ENCODE results near the gene PTBP1. TPM values are rescaled to one million over a fixed set of nuclear protein-coding genes. Genes with fewer than 3 reads are reported as not detected.

PTBP1 gene
- total RNA-seq, 1 experiment from 2014 or later, result 510 TPM

- Histone ChIP-seq H3K36me3 (ENCODE audit: control insufficient read depth, insufficient read depth, low read length) (peaks cover 18% of the 10 kb centered on the region), H3K4me1 (peaks cover 18% of the 10 kb centered on the region), H3K9me3 (no peaks in the 10 kb centered on the region), H3K27me3 (replicated peaks; ENCODE audit: control insufficient read depth, insufficient read depth, low read length) (no peaks in the 10 kb centered on the region), H3K4me3 (ENCODE audit: low read depth, low read length) (no peak overlapping the region)
- H3K9me3 Mint-ChIP-seq (ENCODE audit: unreplicated experiment), result no peaks in the 10 kb centered on the region
- H3K27ac Mint-ChIP-seq (ENCODE audit: unreplicated experiment), result no peak overlapping the region
- TF ChIP-seq, protein P1, sequence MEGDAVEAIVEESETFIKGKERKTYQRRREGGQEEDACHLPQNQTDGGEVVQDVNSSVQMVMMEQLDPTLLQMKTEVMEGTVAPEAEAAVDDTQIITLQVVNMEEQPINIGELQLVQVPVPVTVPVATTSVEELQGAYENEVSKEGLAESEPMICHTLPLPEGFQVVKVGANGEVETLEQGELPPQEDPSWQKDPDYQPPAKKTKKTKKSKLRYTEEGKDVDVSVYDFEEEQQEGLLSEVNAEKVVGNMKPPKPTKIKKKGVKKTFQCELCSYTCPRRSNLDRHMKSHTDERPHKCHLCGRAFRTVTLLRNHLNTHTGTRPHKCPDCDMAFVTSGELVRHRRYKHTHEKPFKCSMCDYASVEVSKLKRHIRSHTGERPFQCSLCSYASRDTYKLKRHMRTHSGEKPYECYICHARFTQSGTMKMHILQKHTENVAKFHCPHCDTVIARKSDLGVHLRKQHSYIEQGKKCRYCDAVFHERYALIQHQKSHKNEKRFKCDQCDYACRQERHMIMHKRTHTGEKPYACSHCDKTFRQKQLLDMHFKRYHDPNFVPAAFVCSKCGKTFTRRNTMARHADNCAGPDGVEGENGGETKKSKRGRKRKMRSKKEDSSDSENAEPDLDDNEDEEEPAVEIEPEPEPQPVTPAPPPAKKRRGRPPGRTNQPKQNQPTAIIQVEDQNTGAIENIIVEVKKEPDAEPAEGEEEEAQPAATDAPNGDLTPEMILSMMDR (IDR thresholded peaks at IDR 0.05; ENCODE audit: insufficient read depth in 1 of 2, low read depth in 1 of 2, low read length in 1 of 2, severe bottlenecking in 1 of 2, unreplicated experiment in 1 of 2), result no peak
- DNase-seq, result no peak
- intact Hi-C loops (cut with micrococcal nuclease; ENCODE audit: unreplicated experiment), result no loop called here
- POLR2A ChIA-PET, result no interaction called here
- CTCF ChIA-PET, result no interaction called here
- H3K27me3 Mint-ChIP-seq (ENCODE audit: insufficient read depth, unreplicated experiment), result no peaks in the 10 kb centered on the region
- H3K4me1 Mint-ChIP-seq (ENCODE audit: low read depth, unreplicated experiment), result peaks cover 7% of the 10 kb centered on the region
- BruUV-seq (replicated peaks), result no TSS peak
- H3K4me3 Mint-ChIP-seq (ENCODE audit: unreplicated experiment), result no peak overlapping the region
- H3K36me3 Mint-ChIP-seq (ENCODE audit: insufficient read depth, unreplicated experiment), result peaks cover 97% of the 10 kb centered on the region
These were observed 7.9 kb downstream of the PTBP1 start for GRCh38 chr19:805166-805551.

DNA sequence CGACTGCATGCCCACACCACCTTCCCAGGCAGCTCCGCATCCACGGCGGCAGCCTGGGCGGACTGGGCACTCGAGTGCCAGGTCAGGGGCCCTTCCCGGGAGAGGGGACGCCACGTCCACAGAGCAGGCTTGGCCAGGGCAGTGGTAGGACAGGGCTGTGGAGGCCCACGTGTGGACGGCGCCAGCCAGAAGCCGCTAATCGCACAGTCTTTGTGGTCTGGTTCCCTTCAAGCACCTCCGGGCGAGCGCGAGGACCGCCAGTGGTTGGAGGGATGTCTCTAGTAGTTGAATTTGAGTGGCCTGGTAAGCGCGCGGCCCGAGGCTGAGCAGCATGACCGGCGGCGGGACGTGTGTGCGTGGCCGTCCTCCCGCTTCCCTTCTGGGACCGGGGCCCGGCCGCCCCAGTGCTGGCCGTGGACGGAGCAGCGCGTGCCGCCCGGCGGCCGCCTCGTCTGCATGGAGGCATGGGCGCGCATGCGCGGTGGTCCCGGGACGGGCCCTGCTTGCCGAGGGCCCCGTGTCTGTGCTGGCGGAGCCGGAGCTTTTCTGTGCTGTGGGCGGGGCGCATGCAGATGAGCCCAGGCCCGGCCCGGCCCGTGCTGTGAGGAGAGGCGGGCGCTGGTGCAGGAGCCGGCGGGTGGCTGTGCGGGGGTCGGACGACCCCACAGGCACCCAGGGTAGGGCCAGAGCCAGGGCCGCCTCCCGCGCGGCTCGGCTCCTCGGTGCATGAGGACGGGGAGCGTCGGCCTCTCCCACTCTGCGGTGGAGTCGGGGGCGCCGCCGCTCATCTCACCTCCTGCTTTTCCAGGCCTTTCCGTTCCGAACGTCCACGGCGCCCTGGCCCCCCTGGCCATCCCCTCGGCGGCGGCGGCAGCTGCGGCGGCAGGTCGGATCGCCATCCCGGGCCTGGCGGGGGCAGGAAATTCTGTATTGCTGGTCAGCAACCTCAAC is 8.6 kb downstream of the PTBP1 start:
- no TSS peak for BruUV-seq (replicated peaks)
- CTCF ChIA-PET, result no interaction called here
- Mint-ChIP-seq H3K9me3 (ENCODE audit: unreplicated experiment) (no peaks in the 10 kb centered on the region), H3K36me3 (ENCODE audit: insufficient read depth, unreplicated experiment) (peaks cover 97% of the 10 kb centered on the region), H3K27ac (ENCODE audit: unreplicated experiment) (no peak overlapping the region), H3K27me3 (ENCODE audit: insufficient read depth, unreplicated experiment) (no peaks in the 10 kb centered on the region), H3K4me1 (ENCODE audit: low read depth, unreplicated experiment) (no peaks in the 10 kb centered on the region), H3K4me3 (ENCODE audit: unreplicated experiment) (no peak overlapping the region)
- intact Hi-C loops (cut with micrococcal nuclease; ENCODE audit: unreplicated experiment), result no loop called here
- DNase-seq, result no peak
- peaks cover 18% of the 10 kb centered on the region for H3K36me3 ChIP-seq (ENCODE audit: control insufficient read depth, insufficient read depth, low read length)
- H3K27me3 ChIP-seq (replicated peaks; ENCODE audit: control insufficient read depth, insufficient read depth, low read length), result no peaks in the 10 kb centered on the region
- no peak overlapping the region for H3K4me3 ChIP-seq (ENCODE audit: low read depth, low read length)
- peaks cover 11% of the 10 kb centered on the region; the same call in 1 of the 2 replicates for H3K4me1 ChIP-seq
- no peaks in the 10 kb centered on the region for H3K9me3 ChIP-seq
- POLR2A ChIA-PET, result no interaction called here
- TF ChIP-seq, protein P1 (IDR thresholded peaks at IDR 0.05; ENCODE audit: insufficient read depth in 1 of 2, low read depth in 1 of 2, low read length in 1 of 2, severe bottlenecking in 1 of 2, unreplicated experiment in 1 of 2), result no peak

GRCh38 chr19:806815-807421 is 9.7 kb downstream of the PTBP1 start:
- no TSS peak for BruUV-seq (replicated peaks)
- no peak overlapping the region for H3K4me3 Mint-ChIP-seq (ENCODE audit: unreplicated experiment)

More at GRCh38 chr19:806815-807421, 9.7 kb downstream of the PTBP1 start:
- ChIA-PET POLR2A (interaction anchor here (0.5 kb wide), 1 partner anchor 22 kb away, joined by 3 read pairs; no protein-coding TSS in a partner anchor), CTCF (no interaction called here)
- Histone ChIP-seq H3K9me3 (no peaks in the 10 kb centered on the region), H3K4me1 (peaks cover under 1% of the 10 kb centered on the region; the same call in 1 of the 2 replicates), H3K4me3 (ENCODE audit: low read depth, low read length) (no peak overlapping the region), H3K27me3 (replicated peaks; ENCODE audit: control insufficient read depth, insufficient read depth, low read length) (no peaks in the 10 kb centered on the region), H3K36me3 (ENCODE audit: control insufficient read depth, insufficient read depth, low read length) (peaks cover 12% of the 10 kb centered on the region)
- no peaks in the 10 kb centered on the region for H3K4me1 Mint-ChIP-seq (ENCODE audit: low read depth, unreplicated experiment)
- no peaks in the 10 kb centered on the region for H3K9me3 Mint-ChIP-seq (ENCODE audit: unreplicated experiment)
- H3K36me3 Mint-ChIP-seq (ENCODE audit: insufficient read depth, unreplicated experiment), result peaks cover 97% of the 10 kb centered on the region
- TF ChIP-seq, protein P1 (IDR thresholded peaks at IDR 0.05; ENCODE audit: insufficient read depth in 1 of 2, low read depth in 1 of 2, low read length in 1 of 2, severe bottlenecking in 1 of 2, unreplicated experiment in 1 of 2), result no peak
- intact Hi-C loops (cut with micrococcal nuclease; ENCODE audit: unreplicated experiment), result no loop called here
- DNase-seq, result no peak
- no peak overlapping the region for H3K27ac Mint-ChIP-seq (ENCODE audit: unreplicated experiment)
- H3K27me3 Mint-ChIP-seq (ENCODE audit: insufficient read depth, unreplicated experiment), result no peaks in the 10 kb centered on the region
